HEK293 (cell line): ENCODE measurements around the gene ZNF783.
"Not testable (repeated sequence)": the region's sequence is repeated elsewhere in the genome, so short reads cannot be mapped to it uniquely, and the experiment has no call there.

Experiments
- CTCF ChIP-seq: fragments of 450-650 bp; formaldehyde crosslinking; IDR thresholded peaks from 2 replicates; pipeline ENCODE4 v1.5.1; 2016; ENCODE audit warnings: missing biosample characterization, missing genetic modification characterization
- PBX3 ChIP-seq: sonication (generic); formaldehyde crosslinking; IDR thresholded peaks from 2 replicates; pipeline ENCODE4 v1.8.1; 2022; ENCODE audit warnings: mild to moderate bottlenecking, moderate library complexity, missing genetic modification reagents
- ZNF274 ChIP-seq, 2 experiments: fragments of 200-500 bp in 1 of 2; fragments of 450-650 bp in 1 of 2; sonication (Bioruptor generic) in 1 of 2; formaldehyde crosslinking in 1 of 2; IDR thresholded peaks; 2 replicates each; pipeline versions ENCODE4 v1.5.1 to v1.6.1; 2014 to 2016; ENCODE audit warnings: borderline replicate concordance in 1 of 2, inconsistent platforms in 1 of 2, low read length in 1 of 2, missing biosample characterization in 1 of 2, missing genetic modification characterization in 1 of 2
- ZNF501 ChIP-seq: fragments of 450-650 bp; formaldehyde crosslinking; IDR thresholded peaks from 2 replicates; pipeline ENCODE4 v1.5.1; 2016; ENCODE audit warnings: missing biosample characterization, missing genetic modification characterization

DNA sequence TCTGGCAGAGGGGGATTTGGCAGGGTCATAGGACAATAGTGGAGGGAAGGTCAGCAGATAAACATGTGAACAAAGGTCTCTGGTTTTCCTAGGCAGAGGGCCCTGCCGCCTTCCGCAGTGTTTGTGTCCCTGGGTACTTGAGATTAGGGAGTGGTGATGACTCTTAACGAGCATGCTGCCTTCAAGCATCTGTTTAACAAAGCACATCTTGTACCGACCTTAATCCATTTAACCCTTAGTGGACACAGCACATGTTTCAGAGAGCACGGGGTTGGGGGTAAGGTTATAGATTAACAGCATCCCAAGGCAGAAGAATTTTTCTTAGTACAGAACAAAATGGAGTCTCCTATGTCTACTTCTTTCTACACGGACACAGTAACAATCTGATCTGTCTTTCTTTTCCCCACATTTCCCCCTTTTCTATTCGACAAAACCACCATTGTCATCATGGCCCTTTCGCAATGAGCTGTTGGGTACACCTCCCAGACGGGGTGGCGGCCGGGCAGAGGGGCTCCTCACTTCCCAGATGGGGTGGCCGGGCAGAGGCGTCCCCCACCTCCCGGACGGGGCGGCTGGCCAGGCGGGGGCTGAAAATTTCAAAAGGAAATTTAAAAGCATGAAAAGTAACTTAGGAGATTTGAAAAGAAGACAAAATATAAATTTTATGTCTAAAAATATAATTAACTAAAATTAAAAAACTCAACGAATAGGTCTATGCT is 70.8 kb downstream of the ZNF783 start:
- TF ChIP-seq CTCF (tag by site-specific recombination); ZNF274 (IDR thresholded peaks at IDR 0.05; ENCODE audit: low read length); ZNF274 (tag by site-specific recombination; IDR thresholded peaks at IDR 0.05; ENCODE audit: borderline replicate concordance); ZNF501 (tag by site-specific recombination); PBX3 (CRISPR knock-in tag): not testable (repeated sequence)
